OCI-M2 (cell line): ENCODE data around the gene FZD2.
"Not testable (repeated sequence)": the region's sequence is repeated elsewhere in the genome, so short reads cannot be mapped to it uniquely, and the experiment has no call there.

Source experiments
- DNase-seq: peaks from one replicate; lab custom pipeline; 2025; ENCODE audit not compliant: unreplicated experiment; lab: John Stamatoyannopoulos, UW

The FZD2 gene

GRCh38 chr17:44556832-44557606 is at the start of gene FZD2:
TSS of gene FZD2 (plus strand) at chr17:44557484. CDS start at chr17:44557689, 205 bp downstream.
- DNase-seq = no peak

DNA sequence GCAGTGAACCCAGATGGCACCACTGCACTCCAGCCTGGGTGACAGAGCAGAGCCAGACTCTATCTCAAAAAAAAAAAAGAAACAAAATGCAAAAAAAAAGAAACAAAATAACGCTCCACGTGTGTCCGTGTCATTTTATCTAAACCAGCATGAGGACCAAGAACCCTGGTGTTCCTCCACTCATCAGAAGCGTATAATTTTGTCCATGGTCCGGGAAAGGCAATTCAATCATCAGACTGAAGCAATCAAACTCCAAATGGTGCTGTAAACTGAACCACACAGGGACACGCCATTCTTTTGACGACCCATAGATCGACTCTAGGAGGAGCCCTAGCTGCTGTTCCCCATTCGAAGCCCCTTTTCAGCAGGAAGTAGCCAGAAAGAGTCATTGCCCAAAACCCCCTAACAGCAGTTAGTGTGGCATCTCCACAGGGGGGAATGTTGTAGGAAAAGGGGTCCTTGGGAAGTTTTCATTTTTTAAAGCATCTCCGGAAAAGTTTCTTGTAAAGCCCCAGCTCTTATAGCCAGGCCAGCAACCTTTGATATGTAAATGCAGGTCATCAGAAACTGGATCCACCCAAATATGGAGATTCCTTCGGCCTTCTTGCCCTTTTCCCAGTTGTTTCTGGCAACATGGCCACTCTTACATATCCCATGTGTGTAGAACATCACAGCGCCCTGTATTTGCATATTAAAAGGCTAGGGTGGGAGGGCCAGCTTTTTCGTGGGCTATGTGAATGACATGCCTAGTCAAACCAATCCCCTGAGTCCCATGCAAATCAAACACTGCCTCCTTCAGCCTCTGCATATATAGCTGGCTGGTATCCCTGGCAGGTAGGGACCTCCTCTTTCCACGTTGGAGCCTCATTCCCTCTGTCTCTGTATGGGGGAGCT is 45.8 kb upstream of the FZD2 start:
- DNase-seq = not testable (repeated sequence)

DNA sequence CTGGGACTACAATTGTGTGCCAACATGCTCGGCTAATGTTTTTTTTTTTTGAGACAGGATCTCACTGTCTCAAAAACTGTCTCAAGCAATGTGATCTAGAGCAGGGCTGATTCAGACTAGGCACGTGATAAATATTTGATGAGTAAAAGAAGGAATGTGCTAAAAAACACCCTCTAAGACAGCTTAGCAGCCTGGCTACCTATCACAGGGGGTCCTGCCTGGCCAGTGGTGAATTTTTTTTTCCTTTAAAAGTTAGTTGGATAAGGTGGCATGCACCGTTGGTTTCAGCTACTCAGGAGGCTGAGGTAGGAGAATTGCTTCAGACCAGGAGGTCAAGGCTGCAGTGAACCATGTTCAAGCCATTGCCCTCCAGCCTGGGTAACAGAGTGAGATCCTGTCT is 39.3 kb upstream of the FZD2 start:
- no peak for DNase-seq

DNA sequence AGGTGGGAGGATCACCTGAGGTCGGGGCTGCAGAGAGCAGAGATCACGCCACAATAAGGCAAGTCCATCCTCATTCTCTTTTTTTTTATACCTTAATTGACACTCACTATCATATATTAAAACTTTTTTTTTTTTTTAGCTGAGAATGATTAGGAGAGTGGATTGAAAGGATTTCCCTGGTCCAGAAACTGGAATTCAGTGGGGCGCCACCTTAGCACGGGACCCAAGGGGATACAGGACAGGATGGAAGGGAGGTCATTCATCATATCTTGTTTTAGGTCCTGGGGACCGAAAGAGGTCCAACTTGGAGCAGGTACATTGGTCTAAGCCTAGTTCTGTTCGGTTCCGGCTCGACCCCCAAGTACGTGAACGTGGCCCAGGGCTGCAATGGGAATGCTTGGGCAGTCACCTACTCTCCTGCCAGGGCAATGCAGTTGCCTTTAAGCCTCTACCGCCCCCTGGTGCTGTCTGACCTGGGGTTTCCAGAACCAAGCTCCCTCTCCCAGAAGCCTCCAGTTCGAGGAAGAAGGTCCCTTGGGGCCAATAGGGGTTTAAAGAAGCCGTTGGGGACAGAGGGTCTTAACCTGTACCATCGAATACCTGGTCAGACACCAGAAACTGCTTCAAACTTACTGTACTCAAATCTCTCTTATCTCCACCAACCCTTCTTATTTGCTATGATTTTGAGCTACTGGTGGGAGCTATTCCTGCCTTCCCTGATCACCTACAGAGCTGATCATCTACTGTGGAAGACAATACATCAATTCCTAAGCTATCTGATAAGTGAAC is 34.2 kb upstream of the FZD2 start:
- no peak for DNase-seq

- DNase-seq = no peak
These were observed 33.7 kb upstream of the FZD2 start for GRCh38 chr17:44523672-44523972.

GRCh38 chr17:44527102-44527501 is 30.2 kb upstream of the FZD2 start:
- no peak for DNase-seq

- DNase-seq = no peak
These were observed 29.3 kb upstream of the FZD2 start for GRCh38 chr17:44527954-44528353.

- no peak for DNase-seq
These were observed 27.4 kb upstream of the FZD2 start for GRCh38 chr17:44529864-44530263.

GRCh38 chr17:44530896-44531418 is 26.3 kb upstream of the FZD2 start:
- DNase-seq = no peak

- no peak for DNase-seq
These were observed 23.6 kb upstream of the FZD2 start for GRCh38 chr17:44533533-44534246.

DNA sequence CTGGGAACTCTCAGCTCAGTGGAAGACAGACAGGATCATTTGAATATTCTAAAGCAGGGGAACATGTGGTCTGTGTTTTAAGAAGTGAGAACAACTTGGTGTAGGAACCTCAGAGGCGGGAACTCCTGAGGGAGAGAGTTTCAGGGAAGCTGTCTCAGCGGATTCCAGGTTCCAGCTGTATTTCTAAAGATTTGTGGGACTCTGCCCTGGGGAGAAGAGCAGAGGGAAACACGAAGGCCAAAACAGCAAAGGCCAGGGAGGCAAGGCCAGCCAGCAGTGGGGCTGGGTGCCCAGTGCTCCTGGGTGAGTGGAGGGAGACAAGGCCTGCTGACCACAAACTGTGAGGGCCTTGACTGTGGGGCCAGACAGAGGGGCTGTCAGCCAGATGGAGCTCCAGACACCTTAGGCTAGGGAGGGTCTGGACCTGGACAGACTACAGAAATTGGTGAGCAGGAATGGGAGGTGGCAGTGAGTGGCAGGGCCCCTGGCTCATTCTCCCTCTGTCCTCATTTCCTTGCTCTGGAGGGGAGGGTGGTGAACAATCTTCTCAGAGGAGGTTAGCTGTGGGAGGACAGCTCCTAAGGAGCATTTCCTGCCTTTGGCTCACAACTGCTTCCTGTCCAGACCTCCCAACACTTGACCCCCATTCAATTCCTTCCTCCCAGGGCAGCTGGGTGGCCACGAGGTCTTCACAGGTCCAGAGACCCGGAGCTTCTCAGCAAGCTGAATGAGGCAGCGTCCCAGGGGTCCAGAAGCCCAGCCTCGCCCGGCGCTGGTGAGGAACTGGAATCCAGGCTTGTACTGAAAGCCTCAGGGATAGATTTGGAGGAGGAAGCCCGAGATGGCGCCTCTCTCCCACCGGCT is 21.0 kb upstream of the FZD2 start:
- DNase-seq = no peak

- not testable (repeated sequence) for DNase-seq
These were observed 19.4 kb upstream of the FZD2 start for GRCh38 chr17:44537922-44538321.

DNA sequence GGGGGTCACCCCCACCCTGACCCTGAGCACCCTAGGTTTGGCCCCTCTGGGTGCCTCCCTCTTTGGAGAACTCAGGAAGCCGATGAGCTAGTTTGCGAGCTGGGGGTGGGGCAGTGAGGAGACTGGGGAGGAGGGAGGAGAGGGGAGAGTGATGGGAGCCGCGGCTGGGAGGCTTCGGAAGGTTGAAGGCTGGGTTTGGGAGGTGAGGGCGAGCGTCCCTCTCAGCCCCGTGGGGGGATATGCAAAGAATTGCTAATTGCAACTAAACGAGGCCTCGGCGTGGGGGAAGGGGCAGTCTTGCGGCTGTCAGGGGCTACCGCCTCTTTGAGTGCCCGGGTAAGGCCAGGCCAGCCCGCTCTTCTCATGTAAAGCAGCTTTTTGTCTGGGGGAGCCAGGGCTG is 17.6 kb upstream of the FZD2 start:
- DNase-seq = no peak

DNA sequence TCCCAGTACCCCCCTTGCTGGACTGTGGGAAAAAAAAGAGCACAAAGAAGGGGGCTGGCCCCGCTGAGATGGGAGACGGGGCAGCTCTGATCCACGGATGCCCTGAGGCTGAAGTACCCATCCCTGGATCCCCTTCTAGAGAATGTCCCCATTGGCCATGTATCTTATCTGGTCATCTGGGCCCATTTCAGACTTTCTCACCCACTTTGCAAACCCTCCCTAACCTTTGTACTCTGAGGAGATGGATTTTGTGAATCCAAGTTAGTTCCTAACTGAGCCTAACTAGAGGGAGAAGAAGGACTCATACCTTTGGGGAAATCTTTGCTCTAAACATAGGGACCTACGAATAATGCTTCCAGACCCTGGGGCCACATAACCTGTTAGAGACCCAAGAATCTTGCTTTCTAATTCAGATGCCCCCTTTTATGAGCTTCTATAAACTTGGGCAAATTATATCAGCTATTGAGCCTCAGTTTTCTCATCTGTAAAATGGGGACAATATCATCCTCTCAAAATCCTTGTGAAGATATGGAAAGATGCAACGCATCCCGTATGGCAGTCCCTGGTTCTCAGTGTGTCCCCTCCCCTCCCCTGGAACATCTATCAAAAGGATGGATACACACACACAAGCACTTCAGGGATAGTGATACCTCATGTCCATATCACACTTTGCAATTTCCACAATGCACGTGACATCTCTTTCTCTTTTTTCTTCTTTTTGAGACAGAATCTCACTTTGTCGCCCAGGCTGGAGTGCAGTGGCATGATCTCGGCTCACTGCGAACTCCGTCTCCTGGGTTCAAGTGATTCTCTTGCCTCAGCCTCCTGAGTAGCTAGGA is 16.8 kb upstream of the FZD2 start:
- DNase-seq = no peak

GRCh38 chr17:44541884-44542581 is 15.3 kb upstream of the FZD2 start:
- no peak for DNase-seq

DNA sequence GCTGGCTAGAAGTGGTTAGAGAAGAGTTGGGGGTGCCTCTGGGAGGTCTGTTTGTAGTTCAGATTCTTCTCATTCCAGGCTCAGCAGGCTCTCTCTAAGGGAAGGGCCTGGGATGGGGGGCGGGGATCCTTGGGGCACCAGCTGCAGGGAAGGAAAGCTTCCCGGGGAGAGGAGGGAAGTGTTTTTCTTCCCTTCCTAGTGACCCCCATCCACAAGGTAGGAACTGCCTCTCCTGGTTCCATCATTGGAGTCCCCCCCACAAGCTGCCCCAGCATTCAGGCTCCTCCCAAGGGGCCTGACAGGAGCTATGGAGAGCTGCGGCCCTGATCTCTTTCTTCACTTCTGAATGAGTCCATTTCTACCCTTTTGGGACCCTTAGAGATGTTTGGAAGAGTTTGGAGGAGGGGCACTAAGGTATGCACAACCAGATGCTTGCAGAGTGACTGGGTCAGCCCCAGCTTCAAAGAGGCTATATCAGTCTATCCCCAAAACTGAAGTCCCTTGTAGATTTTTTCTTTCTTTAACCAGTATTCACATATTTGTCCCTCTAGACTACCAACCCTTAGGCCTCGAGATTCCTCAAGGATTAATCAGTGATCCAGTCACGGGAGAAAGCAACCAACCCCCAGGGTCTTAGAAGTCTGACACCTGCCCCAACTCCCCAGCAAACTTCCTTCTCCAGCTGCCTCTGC is 13.9 kb upstream of the FZD2 start:
- DNase-seq = no peak

DNA sequence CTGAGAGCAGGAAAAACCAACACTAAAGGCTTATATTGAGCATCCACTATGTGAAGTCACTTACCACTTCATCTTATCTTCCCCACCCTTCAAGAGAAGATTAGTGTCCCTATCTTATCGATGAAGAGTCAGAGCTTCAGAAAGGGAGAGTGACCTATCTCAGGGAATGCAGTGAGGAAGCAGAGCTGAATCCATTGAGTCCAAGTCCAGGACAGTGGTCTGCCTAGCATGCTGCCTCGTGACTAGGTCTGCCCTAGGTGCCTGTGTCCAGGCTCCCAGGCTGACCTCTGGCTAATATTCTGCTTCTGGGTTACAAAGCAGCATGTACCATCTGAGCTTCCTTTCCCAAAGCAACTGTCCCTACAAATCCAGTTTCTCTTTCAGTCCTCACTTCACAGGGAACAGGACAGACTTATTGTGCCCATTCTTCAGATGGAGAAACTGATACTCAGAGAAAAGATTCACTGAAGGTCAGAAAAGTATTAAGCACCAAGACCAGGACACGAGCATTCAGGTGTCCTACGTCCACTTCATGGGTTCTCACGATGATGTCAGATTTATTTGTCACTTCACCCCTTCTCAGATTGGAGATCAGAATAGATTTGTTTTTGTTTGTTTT is 13.3 kb upstream of the FZD2 start:
- no peak for DNase-seq
